Activated B cell treated with CpG ODN at 0.5 μM for 24 hours (primary cell): ENCODE measurements around the gene NKX2-1. TPM values are rescaled to one million over a fixed set of nuclear protein-coding genes. Genes with fewer than 3 reads are reported as not detected.
"Not testable (repeated sequence)": the region's sequence is repeated elsewhere in the genome, so short reads cannot be mapped to it uniquely, and the experiment has no call there.

Source experiments
- ATAC-seq: fragments of 200-7000 bp; cut with Tn5 transposase; one replicate; pipeline ENCODE4 v1.10.0; 2021; ENCODE audit warnings: low read depth, mild to moderate bottlenecking, moderate library complexity
- CTCF ChIA-PET: fragments of 350-600 bp; sonication (Branson Sonifier 250); formaldehyde crosslinking; loops from one replicate; lab custom pipeline; 2021; ENCODE audit warnings: antibody characterized with exemption; lab: Charles Lee
- POLR2A ChIA-PET: fragments of 350-600 bp; sonication (Branson Sonifier 250); formaldehyde crosslinking; loops from one replicate; lab custom pipeline; 2021; ENCODE audit warnings: antibody characterized with exemption; lab: Charles Lee
- DNase-seq: peaks from one replicate; pipeline ENCODE4 v3.0.0; 2022
- H3K27ac Mint-ChIP-seq: one replicate; pipeline ENCODE4 v1.8.0; 2020; ENCODE audit warnings: mixed read lengths
- H3K27me3 Mint-ChIP-seq: one replicate; pipeline ENCODE4 v1.8.0; 2021; ENCODE audit warnings: mixed read lengths
- H3K36me3 Mint-ChIP-seq: one replicate; pipeline ENCODE4 v1.8.0; 2021; ENCODE audit warnings: low read depth, mixed read lengths
- H3K4me1 Mint-ChIP-seq: one replicate; pipeline ENCODE4 v1.8.0; 2021; ENCODE audit warnings: mixed read lengths
- H3K4me3 Mint-ChIP-seq: one replicate; pipeline ENCODE4 v1.8.0; 2020; ENCODE audit warnings: mild to moderate bottlenecking, mixed read lengths
- H3K9me3 Mint-ChIP-seq: one replicate; pipeline ENCODE4 v1.8.0; 2020; ENCODE audit warnings: mixed read lengths
- CTCF ChIP-seq: fragments of 200-600 bp; IDR thresholded peaks from one replicate; pipeline ENCODE4 v1.8.0; 2022; ENCODE audit warnings: antibody characterized with exemption, mild to moderate bottlenecking
- intact Hi-C: fragments of 100-400 bp; cut with micrococcal nuclease; formaldehyde crosslinking; loops from one replicate; pipeline ENCODE4 v1.15.1; 2024
- total RNA-seq: library from RNA; stranded (reverse); gene quantifications from 2 replicates; pipeline ENCODE4 v1.2.3, GENCODE V29; 2022

Gene NKX2-1
- total RNA-seq, 1 donor from 2014 or later: not detected

GRCh38 chr14:36478782-36479181 is 41.2 kb downstream of the NKX2-1 start:
- TF ChIP-seq CTCF: no peak
- no peaks in the 10 kb centered on the region for H3K9me3 Mint-ChIP-seq
- intact Hi-C loops: no loop called here
- ATAC-seq (no peak), DNase-seq (no peak)
- no peak overlapping the region for H3K27ac Mint-ChIP-seq
- no peaks in the 10 kb centered on the region for H3K36me3 Mint-ChIP-seq
- ChIA-PET CTCF (no interaction called here), POLR2A (no interaction called here)
- H3K4me3 Mint-ChIP-seq: no peak overlapping the region
- peaks cover 4% of the 10 kb centered on the region for H3K27me3 Mint-ChIP-seq
- no peaks in the 10 kb centered on the region for H3K4me1 Mint-ChIP-seq

- no peaks in the 10 kb centered on the region for H3K4me1 Mint-ChIP-seq
- ATAC-seq (no peak), DNase-seq (no peak)
- H3K27me3 Mint-ChIP-seq: peaks cover 4% of the 10 kb centered on the region
- no peak overlapping the region for H3K4me3 Mint-ChIP-seq
- TF ChIP-seq CTCF: no peak
- ChIA-PET POLR2A (no interaction called here), CTCF (no interaction called here)
- H3K9me3 Mint-ChIP-seq: no peaks in the 10 kb centered on the region
- intact Hi-C loops: no loop called here
- no peak overlapping the region for H3K27ac Mint-ChIP-seq
- H3K36me3 Mint-ChIP-seq: no peaks in the 10 kb centered on the region
Observed at GRCh38 chr14:36477266-36477665, 42.8 kb downstream of the NKX2-1 start.

GRCh38 chr14:36476061-36476460 is 44.0 kb downstream of the NKX2-1 start:
- POLR2A ChIA-PET, H3K27ac Mint-ChIP-seq, ATAC-seq, H3K4me1 Mint-ChIP-seq, H3K9me3 Mint-ChIP-seq, H3K36me3 Mint-ChIP-seq, H3K4me3 Mint-ChIP-seq, DNase-seq, CTCF ChIA-PET, intact Hi-C loops, H3K27me3 Mint-ChIP-seq: not testable (repeated sequence)

- Mint-ChIP-seq H3K36me3 (no peaks in the 10 kb centered on the region), H3K9me3 (no peaks in the 10 kb centered on the region), H3K27ac (no peak overlapping the region), H3K27me3 (no peaks in the 10 kb centered on the region), H3K4me3 (no peak overlapping the region), H3K4me1 (no peaks in the 10 kb centered on the region)
- ATAC-seq (no peak), DNase-seq (no peak)
- TF ChIP-seq CTCF: no peak
- POLR2A ChIA-PET: no interaction called here
- intact Hi-C loops: no loop called here
- CTCF ChIA-PET: no interaction called here
Observed at GRCh38 chr14:36474593-36474992, 45.4 kb downstream of the NKX2-1 start.

GRCh38 chr14:36471431-36471830 is 48.6 kb downstream of the NKX2-1 start:
- no peaks in the 10 kb centered on the region for H3K9me3 Mint-ChIP-seq
- H3K27me3 Mint-ChIP-seq: no peaks in the 10 kb centered on the region
- no peak for DNase-seq
- no peaks in the 10 kb centered on the region for H3K4me1 Mint-ChIP-seq
- no peak for TF ChIP-seq CTCF
- intact Hi-C loops: no loop called here
- ATAC-seq: no peak
- no peak overlapping the region for H3K27ac Mint-ChIP-seq
- ChIA-PET POLR2A (no interaction called here), CTCF (no interaction called here)
- no peaks in the 10 kb centered on the region for H3K36me3 Mint-ChIP-seq
- H3K4me3 Mint-ChIP-seq: no peak overlapping the region

GRCh38 chr14:36467332-36467731 is 52.7 kb downstream of the NKX2-1 start:
- ATAC-seq (no peak), DNase-seq (no peak)
- Mint-ChIP-seq H3K9me3 (no peaks in the 10 kb centered on the region), H3K36me3 (no peaks in the 10 kb centered on the region), H3K4me1 (no peaks in the 10 kb centered on the region), H3K27ac (no peak overlapping the region), H3K27me3 (no peaks in the 10 kb centered on the region), H3K4me3 (no peak overlapping the region)
- ChIA-PET POLR2A (no interaction called here), CTCF (no interaction called here)
- no peak for TF ChIP-seq CTCF
- intact Hi-C loops: no loop called here
